Stimulated activated CD4-positive, alpha-beta T cell treated with anti-CD3 and anti-CD28 coated beads, Interleukin-1b, Interleukin-23, amount 100 ng/mL, for 24 hours (primary cell): ENCODE measurements around the gene R3HDML.
"Not testable (repeated sequence)": the region's sequence is repeated elsewhere in the genome, so short reads cannot be mapped to it uniquely, and the experiment has no call there.

ENCODE experiments used
- DNase-seq, 4 experiments: peaks; one replicate each; pipeline ENCODE4 v3.0.0-alpha.2; 2020; ENCODE audit warnings: low read depth in 4 of 4, low spot score in 1 of 4

R3HDML gene

GRCh38 chr20:44336725-44337380, at the start of gene R3HDML:
Gene R3HDML (plus strand): TSS chr20:44337043. CDS start chr20:44337158, 115 bp downstream.
- DNase-seq: no peak

- DNase-seq: no peak
These were observed 49.4 kb upstream of the R3HDML start for GRCh38 chr20:44287272-44288097.

- no peak for DNase-seq
These were observed 48.6 kb upstream of the R3HDML start for GRCh38 chr20:44288252-44288651.

- no peak for DNase-seq
These were observed 45.1 kb upstream of the R3HDML start for GRCh38 chr20:44291754-44292153.

- DNase-seq: no peak
These were observed 40.8 kb upstream of the R3HDML start for GRCh38 chr20:44296011-44296410.

- DNase-seq: no peak
These were observed 39.1 kb upstream of the R3HDML start for GRCh38 chr20:44297721-44298120.

GRCh38 chr20:44299011-44299535, 37.8 kb upstream of the R3HDML start:
- not testable (repeated sequence) for DNase-seq

- no peak for DNase-seq
These were observed 35.6 kb upstream of the R3HDML start for GRCh38 chr20:44301285-44301684.

- DNase-seq: no peak
These were observed 34.7 kb upstream of the R3HDML start for GRCh38 chr20:44302026-44302669.

- DNase-seq: no peak
These were observed 34.1 kb upstream of the R3HDML start for GRCh38 chr20:44302736-44303135.

- DNase-seq: no peak
These were observed 32.5 kb upstream of the R3HDML start for GRCh38 chr20:44304383-44304782.

- DNase-seq: no peak
These were observed 29.9 kb upstream of the R3HDML start for GRCh38 chr20:44306927-44307326.

- no peak for DNase-seq
These were observed 26.8 kb upstream of the R3HDML start for GRCh38 chr20:44309763-44310663.

GRCh38 chr20:44310664-44311639, 25.9 kb upstream of the R3HDML start, which contains the start of gene FITM2:
Gene FITM2 (minus strand): TSS chr20:44311202. CDS start chr20:44311148, 54 bp downstream.
- peak; percentile 96 to 99 (median 98) for DNase-seq

GRCh38 chr20:44314870-44315269, 22.0 kb upstream of the R3HDML start:
- DNase-seq: no peak

- DNase-seq: no peak
These were observed 16.9 kb upstream of the R3HDML start for GRCh38 chr20:44319839-44320422.

GRCh38 chr20:44324343-44324742, 12.5 kb upstream of the R3HDML start:
- DNase-seq: no peak

- DNase-seq: peak in 2 of 4 experiments; percentile 8 to 17
These were observed 10.3 kb upstream of the R3HDML start for GRCh38 chr20:44326391-44327159.
